Ascending aorta (tissue), 2 donors: Measurements from ENCODE around the gene AHNAK. TPM values are rescaled to one million over a fixed set of nuclear protein-coding genes. Genes with fewer than 3 reads are reported as not detected.
A peak's percentile ranks its signal among the peaks of the same experiment; 100 is the strongest.

Experiments used
- DNase-seq, 2 donors: peaks; one replicate each; pipeline ENCODE4 v3.0.0-alpha.2; 2019; ENCODE audit warnings: low spot score in 2 of 2
- H3K27ac ChIP-seq, 2 donors: fragments of 200-600 bp; sonication (generic); one replicate each; pipeline ENCODE4 v1.5.1; 2016 to 2017; ENCODE audit warnings: mild to moderate bottlenecking in 1 of 2
- H3K27me3 ChIP-seq: fragments of 200-600 bp; sonication (generic); one replicate; pipeline ENCODE4 v1.5.1; 2017
- H3K36me3 ChIP-seq, 2 donors: fragments of 200-600 bp; sonication (generic); one replicate each; pipeline ENCODE4 v1.5.1; 2016
- H3K4me1 ChIP-seq, 2 donors: fragments of 200-600 bp; sonication (generic); one replicate each; pipeline ENCODE4 v1.5.1; 2016 to 2017; ENCODE audit warnings: mild to moderate bottlenecking in 1 of 2
- H3K4me3 ChIP-seq, 2 donors: fragments of 200-600 bp; sonication (generic); one replicate each; pipeline ENCODE4 v1.5.1; 2016 to 2017; ENCODE audit warnings: mild to moderate bottlenecking in 1 of 2
- H3K9me3 ChIP-seq, 2 donors: fragments of 200-600 bp; sonication (generic); one replicate each; pipeline ENCODE4 v1.5.1; 2016
- intact Hi-C: fragments of 100-400 bp; cut with DNase I; formaldehyde crosslinking; loops from one replicate; pipeline ENCODE4 v1.15.1; 2023
- total RNA-seq: library from RNA; depleted of rRNA; stranded (reverse); fragments of >200 nt; gene quantifications from one replicate; pipeline ENCODE4 v1.1.0, GENCODE V29; 2016
- TF ChIP-seq, protein P1 (sequence below), 3 experiments: fragments of 200-600 bp in 2 of 3; fragments of 450-650 bp in 1 of 3; sonication (generic) in 2 of 3; IDR thresholded peaks; one replicate each; pipeline ENCODE4 v1.5.1; 2016 to 2019; ENCODE audit warnings: antibody characterized with exemption in 3 of 3, mild to moderate bottlenecking in 1 of 3, moderate library complexity in 1 of 3

The AHNAK gene
- total RNA-seq, 1 donor from 2014 or later = 718 TPM

DNA sequence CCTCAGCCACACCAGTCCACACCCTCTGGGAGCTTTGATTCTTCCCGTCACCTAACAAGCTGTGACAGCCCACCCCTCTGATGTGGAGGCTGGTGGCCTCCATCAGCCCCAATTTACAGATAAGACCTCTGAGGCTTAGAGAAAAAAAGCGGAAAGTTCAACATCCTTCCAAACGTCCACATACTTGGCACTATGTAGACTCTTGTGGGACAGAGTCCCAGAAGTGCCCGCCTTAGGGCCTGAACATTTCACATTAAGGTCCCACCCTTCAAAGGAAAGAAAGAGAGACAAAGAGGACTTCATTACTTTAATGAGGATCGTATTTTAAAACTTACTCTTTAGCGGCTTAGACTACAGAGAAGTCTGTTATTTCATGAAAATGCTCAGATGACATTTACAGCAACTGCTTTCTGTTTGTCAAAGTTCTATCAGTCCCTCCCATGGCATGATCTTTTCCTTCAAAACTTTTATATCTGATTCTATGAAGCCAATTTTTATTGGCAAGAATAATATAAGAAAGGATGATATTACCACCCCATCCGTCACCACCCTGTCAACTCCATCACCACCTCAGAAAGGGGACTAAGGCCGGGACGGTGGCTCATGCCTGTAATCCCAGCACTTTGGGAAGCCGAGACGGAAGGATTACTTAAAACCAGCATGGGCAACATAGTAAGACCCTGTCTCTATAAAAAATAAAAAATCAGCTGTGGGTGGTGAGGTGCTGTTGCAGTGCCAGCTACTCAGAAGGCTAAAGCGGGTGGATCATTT is 143.5 kb downstream of the AHNAK start:
- DNase-seq = no peak
- no peaks in the 10 kb centered on the region for H3K9me3 ChIP-seq
- peaks cover 42 to 54% of the 10 kb centered on the region in 2 donors for H3K4me1 ChIP-seq
- TF ChIP-seq, protein P1, sequence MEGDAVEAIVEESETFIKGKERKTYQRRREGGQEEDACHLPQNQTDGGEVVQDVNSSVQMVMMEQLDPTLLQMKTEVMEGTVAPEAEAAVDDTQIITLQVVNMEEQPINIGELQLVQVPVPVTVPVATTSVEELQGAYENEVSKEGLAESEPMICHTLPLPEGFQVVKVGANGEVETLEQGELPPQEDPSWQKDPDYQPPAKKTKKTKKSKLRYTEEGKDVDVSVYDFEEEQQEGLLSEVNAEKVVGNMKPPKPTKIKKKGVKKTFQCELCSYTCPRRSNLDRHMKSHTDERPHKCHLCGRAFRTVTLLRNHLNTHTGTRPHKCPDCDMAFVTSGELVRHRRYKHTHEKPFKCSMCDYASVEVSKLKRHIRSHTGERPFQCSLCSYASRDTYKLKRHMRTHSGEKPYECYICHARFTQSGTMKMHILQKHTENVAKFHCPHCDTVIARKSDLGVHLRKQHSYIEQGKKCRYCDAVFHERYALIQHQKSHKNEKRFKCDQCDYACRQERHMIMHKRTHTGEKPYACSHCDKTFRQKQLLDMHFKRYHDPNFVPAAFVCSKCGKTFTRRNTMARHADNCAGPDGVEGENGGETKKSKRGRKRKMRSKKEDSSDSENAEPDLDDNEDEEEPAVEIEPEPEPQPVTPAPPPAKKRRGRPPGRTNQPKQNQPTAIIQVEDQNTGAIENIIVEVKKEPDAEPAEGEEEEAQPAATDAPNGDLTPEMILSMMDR (IDR thresholded peaks at IDR 0.05) = no peak
- H3K4me3 ChIP-seq = peak overlapping the region in 1 of 2 donors; percentile 31
- peak overlapping the region; percentile 87 for H3K27ac ChIP-seq
- no peaks in the 10 kb centered on the region for H3K36me3 ChIP-seq
- H3K27me3 ChIP-seq = no peaks in the 10 kb centered on the region
- intact Hi-C loops = loop anchor here (2.0 kb wide), 1 partner anchor 140 kb away; no protein-coding TSS in a partner anchor

DNA sequence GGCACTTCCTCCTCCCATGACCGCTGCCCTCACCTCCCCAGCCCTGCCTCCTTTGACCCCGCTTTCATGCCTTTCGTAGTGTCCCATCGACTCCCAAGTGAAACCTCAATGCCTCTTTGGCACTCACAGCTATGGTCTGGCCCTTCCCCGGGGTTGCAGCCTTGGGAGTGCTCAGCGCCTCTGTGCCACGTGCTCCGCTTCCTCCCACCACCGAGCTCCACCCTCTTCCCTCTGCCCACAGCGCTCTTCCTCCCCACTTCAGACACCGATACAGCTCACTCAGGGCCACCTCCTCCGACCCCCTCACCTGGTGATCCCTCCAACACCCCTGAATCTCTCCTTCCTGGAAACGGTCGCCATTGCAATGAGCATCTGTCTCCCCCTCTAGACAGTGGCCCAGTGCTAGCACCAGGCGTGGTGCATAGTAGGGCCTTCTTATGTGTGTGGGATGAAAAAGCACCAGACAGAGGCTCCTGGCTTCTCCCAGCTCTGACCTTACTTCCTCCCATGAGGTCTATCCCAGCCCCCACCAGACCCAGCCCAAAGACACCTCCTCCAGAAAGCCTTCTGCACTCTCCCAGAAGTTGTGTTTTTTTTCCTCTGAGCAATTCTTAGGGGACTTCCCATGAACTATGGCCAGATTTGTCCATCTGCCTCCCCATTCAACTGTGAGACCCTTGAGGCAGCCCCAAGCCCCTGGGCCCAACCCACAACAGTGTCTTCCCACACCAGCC is 144.2 kb downstream of the AHNAK start:
- Histone ChIP-seq H3K36me3 (no peaks in the 10 kb centered on the region), H3K27ac (peak overlapping the region; percentile 87), H3K9me3 (no peaks in the 10 kb centered on the region), H3K4me3 (peak overlapping the region in 1 of 2 donors; percentile 31), H3K27me3 (no peaks in the 10 kb centered on the region), H3K4me1 (peaks cover 42 to 54% of the 10 kb centered on the region in 2 donors)
- peak in 1 of 2 donors; percentile 82 for DNase-seq
- TF ChIP-seq, protein P1 (IDR thresholded peaks at IDR 0.05) = no peak
- intact Hi-C loops = loop anchor here (2.0 kb wide), 1 partner anchor 140 kb away; no protein-coding TSS in a partner anchor

DNA sequence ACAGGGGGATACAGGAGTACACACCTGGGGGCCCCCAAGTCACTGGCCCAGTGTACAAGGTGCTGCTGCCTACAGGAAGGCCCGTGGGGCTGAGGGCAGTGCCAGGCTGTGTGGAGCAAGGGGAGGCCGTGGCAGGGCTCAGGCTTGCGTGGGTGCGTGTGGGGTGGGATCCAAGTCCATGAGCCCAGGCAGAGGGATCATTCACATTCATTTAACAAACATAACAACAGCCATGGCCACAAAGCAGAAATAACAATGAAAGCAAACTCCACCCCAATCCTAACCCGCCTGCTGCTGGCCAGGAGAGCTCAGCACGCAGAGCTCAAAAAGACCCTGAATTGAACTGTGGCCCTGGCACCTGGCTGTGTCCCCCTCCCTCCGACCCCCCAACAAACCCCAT is 144.8 kb downstream of the AHNAK start:
- Histone ChIP-seq H3K27me3 (no peaks in the 10 kb centered on the region), H3K36me3 (no peaks in the 10 kb centered on the region), H3K27ac (peak overlapping the region; percentile 87), H3K4me3 (peak overlapping the region in 1 of 2 donors; percentile 31), H3K4me1 (peaks cover 44 to 54% of the 10 kb centered on the region in 2 donors), H3K9me3 (no peaks in the 10 kb centered on the region)
- TF ChIP-seq, protein P1 (IDR thresholded peaks at IDR 0.05) = no peak
- no peak for DNase-seq
- intact Hi-C loops = loop anchor here (2.0 kb wide), 1 partner anchor 141 kb away; no protein-coding TSS in a partner anchor

DNA sequence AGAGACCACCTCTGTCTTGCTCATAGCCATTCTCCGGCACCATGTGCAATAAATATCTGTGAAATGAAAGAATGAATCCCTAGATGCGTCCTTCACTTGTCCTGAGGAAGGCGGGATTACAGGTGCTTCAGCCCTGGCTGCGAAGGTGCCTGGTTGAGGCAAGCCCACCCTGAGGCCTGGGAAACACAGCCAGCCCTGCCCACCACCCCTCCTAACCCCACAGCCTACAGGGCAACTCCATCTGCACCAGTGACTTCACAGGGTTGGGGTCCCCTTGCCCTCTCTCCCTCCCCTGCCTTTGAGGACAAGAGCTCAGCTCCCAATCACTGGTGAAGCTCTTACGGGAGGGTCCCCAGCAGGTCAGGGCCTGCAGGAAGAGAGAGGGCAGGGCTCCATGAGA is 145.2 kb downstream of the AHNAK start:
- Histone ChIP-seq H3K27me3 (no peaks in the 10 kb centered on the region), H3K4me3 (peak overlapping the region in 1 of 2 donors; percentile 31), H3K4me1 (peaks cover 45 to 54% of the 10 kb centered on the region in 2 donors), H3K9me3 (no peaks in the 10 kb centered on the region), H3K36me3 (no peaks in the 10 kb centered on the region), H3K27ac (peak overlapping the region; percentile 87)
- TF ChIP-seq, protein P1 (IDR thresholded peaks at IDR 0.05) = no peak
- no peak for DNase-seq
- intact Hi-C loops = no loop called here

DNA sequence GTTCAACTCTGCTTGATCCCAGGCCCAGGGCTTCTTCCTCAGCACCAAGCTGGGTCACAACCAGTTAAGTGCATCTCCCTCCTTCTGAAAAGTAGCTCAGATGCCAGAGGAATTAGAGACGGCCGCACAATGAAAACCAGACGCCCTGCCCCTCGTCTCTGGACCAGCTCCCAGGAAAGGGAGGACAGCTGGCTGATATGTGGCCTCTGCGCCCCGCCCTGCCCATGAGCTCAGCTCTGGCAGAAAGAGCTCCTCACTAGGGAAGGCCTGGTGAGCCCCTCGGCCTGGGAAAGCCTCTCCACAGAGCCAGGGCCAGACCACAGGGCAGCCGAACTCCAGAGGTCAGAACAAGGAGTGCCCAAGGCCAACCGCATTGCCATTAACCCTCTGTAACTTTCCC is 145.8 kb downstream of the AHNAK start:
- Histone ChIP-seq H3K27me3 (no peaks in the 10 kb centered on the region), H3K36me3 (no peaks in the 10 kb centered on the region), H3K4me3 (peak overlapping the region in 1 of 2 donors; percentile 31), H3K9me3 (no peaks in the 10 kb centered on the region), H3K4me1 (peaks cover 45 to 54% of the 10 kb centered on the region in 2 donors), H3K27ac (peak overlapping the region; percentile 87)
- TF ChIP-seq, protein P1 (IDR thresholded peaks at IDR 0.05) = no peak
- intact Hi-C loops = loop anchor here (1.0 kb wide), 1 partner anchor 24 kb away; no protein-coding TSS in a partner anchor
- DNase-seq = peak; percentile 49 to 92
